Measurements from ENCODE around the gene ADARB2.

Gene ADARB2

DNA sequence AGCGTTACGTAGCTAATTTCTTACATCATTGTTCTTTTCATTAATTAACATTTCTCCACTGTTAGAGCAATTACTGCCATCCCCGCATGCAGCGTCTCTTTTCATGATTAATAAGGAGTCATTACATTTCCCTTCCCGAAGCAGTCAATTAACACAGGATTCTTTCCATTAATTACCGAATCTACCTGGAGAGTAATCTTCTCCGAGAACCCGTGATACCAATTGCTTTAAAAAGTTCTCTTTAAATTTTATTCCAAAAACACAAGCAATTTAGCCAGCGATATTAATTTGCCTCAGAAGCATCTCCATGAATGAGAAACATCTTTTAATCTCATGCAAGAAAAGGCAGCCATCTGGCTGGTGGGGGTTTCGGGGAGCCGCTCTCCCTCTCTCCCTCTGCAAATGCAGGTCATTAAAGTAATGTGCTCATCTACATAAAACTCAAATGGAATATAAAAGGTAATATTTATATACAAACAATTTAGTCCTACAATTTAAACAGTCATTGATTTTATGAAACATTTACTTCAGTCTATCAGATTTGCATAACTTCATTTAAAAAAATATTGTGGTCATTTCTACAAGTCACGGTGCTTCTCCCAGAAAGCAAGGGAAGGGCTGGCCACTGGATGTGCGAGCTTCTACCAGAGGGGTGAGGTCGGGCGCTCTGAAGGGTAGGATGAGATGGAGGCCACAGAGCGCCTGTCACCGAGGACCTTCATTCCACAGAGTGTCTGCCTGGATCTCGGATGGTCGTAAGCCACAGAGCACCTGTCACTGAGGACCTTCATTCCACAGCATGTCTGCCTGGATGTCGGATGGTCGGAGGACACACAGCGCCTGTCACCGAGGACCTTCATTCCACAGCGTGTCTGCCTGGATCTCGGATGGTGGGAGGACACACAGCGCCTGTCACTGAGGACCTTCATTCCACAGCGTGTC is 536.2 kb downstream of the ADARB2 start:
- DNase-seq (ENCODE audit: low read depth in 2 of 2, low spot score in 1 of 2), result no peak

DNA sequence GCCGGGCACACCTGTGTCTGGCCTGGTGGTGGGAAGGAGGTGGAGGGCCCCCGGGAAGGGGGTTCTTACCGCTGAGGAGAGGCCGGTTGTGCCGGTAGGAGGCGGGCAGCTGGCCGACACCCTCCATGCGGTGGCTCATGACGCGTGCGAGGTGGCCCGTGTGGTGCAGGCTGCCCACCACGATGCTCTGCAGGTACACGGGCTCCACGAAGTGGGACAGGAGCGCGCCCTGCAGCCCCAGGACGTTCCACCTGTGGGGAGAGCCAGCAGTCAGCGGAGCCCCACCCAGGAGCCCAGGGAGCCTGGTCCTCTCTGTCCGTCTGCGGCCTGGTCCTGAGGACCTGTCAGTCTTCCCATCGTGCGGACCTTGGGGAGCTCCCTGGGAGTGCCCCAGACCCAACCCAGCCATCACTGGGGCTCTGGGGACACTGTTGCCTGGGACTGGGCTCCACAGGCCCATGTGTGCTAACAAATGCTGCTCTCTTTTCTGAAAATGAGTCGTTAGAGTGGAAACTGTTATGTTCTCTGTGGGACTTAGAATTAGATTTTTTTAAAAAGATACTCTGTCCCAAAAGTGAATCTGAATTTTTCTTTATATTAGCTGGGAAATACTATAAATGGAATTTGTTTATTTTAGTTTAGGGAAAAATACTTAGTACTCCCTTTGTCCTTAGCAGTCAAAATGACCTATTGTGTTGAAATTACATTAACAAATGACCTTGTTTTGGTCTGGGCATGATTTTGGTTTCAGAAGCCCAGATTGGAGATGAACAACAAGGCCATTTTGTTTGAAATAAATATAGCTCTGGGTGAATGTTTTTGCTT is 537.2 kb downstream of the ADARB2 start:
- no peak for DNase-seq (ENCODE audit: low read depth in 2 of 2, low spot score in 1 of 2)

DNA sequence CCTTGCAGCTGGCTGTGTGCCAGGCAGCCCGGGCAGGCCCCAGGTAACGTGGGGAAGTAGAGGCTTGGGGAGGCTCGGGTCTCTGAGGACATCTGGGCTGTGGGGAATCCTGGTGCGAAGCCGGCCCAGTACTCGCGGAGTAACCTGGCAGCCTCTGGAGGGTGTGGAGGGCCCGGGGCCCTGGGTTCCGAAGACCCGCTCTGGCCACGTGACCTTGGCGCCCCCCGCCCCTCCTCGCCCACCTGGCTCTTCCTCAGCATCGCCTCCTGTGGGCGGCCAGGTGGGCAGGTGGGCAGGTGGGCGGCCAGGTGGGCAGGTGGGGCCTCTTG is 538.0 kb downstream of the ADARB2 start:
- DNase-seq (ENCODE audit: low read depth in 2 of 2, low spot score in 1 of 2), result no peak

DNA sequence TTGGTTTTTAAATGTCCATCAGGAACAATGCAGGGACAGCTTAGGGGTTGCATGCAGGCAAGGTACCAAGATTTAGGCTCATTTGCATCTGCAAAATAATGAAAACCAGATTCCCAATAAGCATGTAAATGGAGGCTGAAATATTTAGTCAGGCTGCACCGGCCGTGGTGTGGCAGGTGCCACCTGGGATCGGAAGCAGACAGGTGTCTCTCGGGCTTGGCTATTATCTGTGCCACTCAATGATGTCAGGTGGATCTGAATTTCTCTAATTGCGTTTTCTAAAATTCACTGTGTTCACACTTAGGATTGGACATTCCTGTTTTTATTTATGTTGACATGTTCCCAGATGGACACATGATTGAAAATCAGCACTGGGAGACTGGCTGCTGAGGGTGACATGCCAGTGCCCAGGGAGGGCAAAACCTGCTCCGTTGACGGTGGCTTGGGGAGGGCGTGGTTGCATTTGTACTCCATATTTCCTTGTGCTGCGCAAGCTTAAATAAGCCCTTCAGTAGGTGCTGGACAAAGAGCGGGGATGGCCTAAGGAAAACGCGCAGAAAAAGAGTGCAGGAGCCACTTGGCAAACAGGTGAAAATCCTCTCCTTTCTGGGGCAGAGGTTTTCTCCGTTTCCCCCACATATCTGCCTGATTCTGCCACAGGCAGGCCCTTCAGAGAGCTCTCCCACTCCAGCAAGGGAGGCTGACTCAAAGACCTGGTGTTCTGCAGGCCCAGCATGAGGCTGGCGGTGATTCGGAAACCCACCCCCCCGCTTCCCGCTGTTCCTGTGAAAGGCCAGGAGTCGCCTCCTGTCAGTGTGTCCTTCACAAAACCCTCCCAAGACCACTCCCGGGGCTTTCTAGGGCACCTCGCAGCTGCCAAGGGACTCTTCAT is 538.6 kb downstream of the ADARB2 start:
- DNase-seq (ENCODE audit: low read depth in 2 of 2, low spot score in 1 of 2), result no peak

DNA sequence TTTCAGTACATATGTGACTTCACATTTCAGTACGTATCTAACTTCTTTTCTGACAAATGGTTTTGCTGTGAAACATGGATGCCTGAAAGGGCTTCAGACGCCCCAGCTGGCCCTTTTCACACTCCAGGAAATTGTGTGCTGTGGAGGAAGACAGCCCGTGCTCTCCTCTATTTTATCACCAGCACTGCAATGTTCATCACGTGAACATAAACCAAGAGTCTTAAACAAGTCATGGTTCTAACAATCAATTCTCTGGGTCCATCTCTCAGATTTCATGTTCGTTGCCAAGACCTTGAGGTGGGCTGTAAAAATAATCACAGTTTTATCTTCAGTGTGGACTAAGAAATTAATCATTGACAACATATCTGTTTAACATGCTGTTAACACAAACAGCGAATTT is 539.9 kb downstream of the ADARB2 start:
- no peak for DNase-seq (ENCODE audit: low read depth in 2 of 2, low spot score in 1 of 2)

DNA sequence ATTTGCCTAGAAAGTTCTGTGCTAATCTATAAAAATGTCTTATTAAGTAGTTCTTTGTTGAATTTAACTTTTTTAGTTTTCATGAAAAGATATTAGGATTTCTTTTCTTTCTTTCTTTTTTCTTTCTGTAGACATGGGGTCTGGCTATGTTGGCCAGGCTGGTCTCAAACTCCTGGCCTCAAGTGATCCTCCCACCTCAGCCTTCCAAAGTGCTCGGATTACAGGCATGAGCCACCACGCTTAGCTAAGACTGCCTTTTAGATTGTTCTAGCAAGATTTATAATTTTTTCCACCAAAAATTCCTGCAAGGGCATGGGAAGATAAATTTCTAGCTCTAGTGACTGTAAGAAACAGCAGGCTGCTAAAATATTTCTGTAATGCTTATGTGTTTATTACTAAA is 540.7 kb downstream of the ADARB2 start:
- DNase-seq (ENCODE audit: low read depth in 2 of 2, low spot score in 1 of 2), result no peak

DNA sequence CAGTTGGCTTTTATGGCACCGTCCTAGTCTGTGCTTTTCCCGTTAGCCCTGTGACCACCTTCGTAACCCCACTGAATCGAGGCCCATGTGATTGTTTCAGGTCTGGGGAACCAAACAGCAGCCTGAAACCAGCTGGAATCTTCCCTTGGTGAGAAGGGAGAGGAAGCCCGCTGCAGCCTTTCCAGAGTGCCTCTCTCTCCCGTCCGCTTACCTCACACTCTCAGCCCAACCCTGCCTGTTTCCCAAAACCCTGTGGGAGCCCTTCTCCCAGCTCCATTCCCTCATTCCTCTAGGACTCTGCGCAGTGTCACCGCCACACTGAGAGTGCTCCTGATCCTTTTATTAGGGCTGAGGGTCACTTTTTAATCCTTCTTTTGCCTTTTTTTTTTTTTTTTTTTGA is 541.5 kb downstream of the ADARB2 start:
- DNase-seq (ENCODE audit: low read depth in 2 of 2, low spot score in 1 of 2), result no peak

DNA sequence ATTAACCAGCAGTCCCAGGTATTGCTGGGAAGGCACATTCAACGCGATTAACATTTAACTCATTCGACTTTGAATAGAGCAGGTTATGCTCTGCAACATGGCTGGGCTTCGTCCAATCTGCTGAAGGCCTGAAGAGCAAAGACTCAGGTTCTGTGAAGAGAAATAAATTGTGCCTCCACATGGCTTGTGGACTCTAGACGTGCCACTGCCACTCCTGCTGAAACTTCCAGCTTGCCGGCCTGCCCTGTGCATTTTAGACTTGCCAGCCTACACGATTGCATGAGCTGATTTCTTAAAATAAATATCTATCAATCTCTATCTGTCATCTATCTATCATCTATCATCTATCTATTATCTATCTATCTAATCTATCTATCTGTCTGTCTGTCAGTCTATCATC is 543.2 kb downstream of the ADARB2 start:
- no peak for DNase-seq (ENCODE audit: low read depth in 2 of 2, low spot score in 1 of 2)

DNA sequence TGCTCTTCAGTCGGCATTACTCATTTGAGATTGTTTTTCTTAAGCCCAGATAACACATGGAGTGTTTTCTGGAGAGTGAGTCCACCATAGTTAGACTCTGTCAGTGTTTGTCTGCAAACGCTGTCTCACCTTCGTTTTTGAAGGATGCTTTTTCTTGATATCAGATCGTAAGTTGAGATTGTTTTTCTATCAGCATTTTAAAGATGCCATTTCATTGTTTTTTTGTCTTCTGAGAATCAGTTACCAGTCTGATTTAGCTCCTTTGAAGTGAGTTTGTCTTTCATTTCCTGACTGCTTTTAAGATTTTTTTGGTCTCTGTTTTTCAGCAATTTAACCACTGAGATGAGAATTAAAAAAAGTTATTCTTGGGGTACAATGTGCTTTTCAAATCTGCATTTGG is 543.8 kb downstream of the ADARB2 start:
- DNase-seq (ENCODE audit: low read depth in 2 of 2, low spot score in 1 of 2), result no peak

DNA sequence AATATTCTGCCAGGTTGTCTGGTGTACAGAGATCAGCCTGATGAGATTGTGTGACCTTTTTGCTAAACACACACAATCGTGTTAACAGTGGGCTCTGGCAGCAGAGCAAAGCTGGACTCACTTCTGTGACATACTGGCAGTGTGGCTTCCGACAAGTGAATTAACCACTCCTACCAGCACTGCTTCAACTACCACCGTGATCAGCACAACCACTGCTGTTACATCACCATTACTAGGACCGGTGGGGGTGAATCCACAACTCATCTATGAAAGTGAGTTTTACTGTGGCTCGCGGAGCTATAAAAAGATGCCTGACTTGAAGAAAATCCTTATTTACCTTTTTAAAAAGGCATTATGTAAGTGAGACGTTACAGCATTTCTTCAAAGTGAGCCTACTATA is 545.6 kb downstream of the ADARB2 start:
- no peak for DNase-seq (ENCODE audit: low read depth in 2 of 2, low spot score in 1 of 2)

DNA sequence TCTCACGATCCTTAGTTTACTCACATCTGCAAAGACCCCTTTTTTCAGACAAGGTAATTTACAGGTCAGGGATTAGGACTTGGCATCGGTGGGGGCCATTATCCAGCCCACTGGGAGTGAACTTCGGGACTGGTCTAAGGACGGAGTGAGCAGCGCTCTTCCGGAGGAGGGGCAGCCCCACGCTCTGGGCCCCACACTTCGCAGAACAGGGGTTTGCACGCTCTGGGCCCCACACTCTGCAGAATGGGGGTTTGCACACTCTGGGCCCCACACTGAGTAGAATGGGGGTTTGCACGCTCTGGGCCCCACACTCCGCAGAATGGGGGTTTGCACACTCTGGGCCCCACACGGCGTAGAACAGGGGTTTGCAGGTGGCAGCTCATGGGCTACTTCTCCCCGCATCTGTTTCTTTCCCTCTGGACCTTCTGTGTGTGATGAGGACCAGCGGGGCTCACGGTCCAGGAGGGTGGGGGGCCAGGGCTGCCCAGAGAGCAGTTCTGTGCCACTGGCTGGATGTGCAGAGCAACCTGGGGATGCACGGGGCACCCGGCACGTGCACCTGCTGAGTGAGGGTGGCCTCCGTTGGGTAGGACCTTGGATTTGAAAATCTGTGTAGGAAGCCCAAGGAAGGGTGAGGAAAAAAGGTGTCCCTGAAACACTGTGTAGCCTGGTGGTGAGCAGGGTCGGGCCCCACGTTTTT is 546.4 kb downstream of the ADARB2 start:
- no peak for DNase-seq (ENCODE audit: low read depth in 2 of 2, low spot score in 1 of 2)

DNA sequence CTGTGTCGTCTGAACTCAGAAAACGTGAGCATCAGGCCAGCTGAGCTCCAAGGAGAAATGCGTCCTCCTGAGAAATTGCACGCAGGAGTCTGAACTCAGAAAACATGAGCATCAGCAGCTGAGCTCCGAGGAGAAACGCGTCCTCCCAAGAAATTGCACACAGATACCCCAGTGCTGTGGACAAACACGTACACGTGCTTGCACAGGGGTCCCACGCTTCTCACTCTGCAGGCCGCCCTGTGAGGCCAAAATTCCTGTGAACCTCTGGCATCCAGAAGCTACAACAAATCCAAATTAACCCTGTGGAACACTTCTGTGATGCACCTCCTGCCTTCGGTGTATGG is 547.3 kb downstream of the ADARB2 start:
- no peak for DNase-seq (ENCODE audit: low read depth in 2 of 2, low spot score in 1 of 2)

DNA sequence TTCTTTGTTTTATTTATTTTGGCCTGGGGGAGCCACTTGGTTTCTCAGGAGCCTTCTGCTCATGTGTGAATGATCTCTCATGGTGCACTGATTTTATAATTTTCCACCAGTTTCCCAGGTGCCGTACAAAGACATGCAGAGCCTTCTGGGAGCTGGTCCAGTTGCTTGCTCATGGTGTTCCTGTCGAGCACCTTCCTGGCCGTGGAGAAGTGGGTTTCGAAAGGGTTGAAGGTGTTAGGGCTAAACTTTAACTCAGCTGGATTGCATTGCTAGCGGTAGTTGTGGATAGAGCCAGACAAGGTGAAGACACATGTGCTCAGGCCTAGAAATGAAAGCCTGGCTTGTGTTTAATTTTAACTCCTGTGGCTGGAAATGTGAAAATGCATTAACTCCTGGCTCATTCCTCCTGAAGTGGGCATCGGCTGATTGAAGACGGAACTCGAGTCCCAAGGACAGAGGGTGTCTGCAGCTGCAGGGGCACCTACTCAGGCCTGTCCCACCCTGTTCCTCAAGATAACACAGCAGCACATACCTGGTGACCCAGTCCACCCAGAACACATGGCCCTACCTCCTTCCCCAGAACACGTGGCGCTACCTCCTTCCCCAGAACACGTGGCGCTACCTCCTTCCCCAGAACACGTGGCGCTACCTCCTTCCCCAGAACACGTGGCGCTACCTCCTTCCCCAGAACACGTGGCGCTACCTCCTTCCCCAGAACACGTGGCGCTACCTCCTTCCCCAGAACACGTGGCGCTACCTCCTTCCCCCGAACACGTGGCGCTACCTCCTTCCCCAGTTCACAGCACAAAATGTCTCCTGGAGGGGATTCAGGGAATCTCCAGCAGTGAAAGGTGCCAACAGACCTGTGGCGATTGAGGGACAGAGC is 547.9 kb downstream of the ADARB2 start:
- DNase-seq (ENCODE audit: low read depth in 2 of 2, low spot score in 1 of 2), result no peak

DNA sequence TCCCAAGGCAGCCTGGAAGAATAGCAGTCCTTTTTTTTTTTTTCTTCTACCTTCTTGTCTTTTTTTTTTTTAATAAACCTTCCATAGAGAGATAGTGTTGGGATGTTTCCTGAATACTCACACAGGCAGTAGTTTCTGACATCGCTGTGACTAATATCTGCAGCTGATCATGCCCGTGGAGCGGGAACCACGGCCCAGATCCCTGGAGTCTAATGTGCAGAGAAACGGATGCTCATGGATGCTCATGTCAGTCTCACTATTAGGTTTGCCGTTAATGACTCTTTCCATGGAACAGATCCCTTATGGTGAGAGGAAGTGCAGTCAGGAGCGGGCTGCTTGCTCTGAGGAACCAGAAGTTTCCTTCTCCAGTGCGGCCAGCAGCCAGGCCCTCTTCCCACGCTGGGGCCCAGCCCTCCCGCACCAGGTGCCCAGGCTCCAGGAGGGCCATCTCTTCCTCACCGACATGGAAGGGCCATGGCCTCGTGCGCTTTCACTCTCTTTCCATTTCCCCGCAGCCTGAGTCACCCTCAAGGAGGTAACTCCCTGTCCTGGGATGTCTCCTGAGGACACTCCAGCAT is 548.7 kb downstream of the ADARB2 start:
- no peak for DNase-seq (ENCODE audit: low read depth in 2 of 2, low spot score in 1 of 2)

DNA sequence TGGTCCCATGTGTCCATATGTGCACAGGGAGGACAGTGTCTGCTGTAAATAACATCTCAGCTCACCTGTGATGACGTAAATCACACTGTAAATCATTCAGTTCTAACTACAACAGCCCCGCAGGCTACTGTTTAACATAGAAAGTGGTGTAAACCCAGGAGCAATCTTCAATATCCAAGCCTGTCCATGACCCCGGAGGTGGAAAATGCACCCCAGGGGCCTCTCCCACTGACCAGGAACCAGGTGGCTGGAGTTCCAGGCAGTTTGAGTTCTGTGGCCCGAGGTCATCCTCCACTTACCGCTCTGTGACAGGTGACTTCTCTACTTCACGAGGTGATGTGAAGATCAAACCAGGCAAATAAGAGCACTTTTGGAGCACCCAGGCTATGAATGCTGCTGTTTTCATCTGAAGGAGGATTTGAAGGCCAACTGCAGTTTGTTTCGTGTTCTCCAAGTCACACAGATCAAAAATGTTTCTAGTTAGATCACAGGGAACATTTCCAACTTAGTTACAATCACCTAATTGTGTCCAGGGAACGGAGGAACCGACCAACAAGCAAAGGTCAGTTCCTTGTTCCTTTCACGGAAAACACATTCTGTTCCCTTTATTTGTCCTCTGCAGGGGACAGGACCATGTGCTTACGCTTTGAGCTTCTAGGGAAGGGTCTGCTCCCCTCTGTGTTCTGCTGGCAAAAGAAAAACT is 549.3 kb downstream of the ADARB2 start:
- DNase-seq (ENCODE audit: low read depth in 2 of 2, low spot score in 1 of 2), result no peak

DNA sequence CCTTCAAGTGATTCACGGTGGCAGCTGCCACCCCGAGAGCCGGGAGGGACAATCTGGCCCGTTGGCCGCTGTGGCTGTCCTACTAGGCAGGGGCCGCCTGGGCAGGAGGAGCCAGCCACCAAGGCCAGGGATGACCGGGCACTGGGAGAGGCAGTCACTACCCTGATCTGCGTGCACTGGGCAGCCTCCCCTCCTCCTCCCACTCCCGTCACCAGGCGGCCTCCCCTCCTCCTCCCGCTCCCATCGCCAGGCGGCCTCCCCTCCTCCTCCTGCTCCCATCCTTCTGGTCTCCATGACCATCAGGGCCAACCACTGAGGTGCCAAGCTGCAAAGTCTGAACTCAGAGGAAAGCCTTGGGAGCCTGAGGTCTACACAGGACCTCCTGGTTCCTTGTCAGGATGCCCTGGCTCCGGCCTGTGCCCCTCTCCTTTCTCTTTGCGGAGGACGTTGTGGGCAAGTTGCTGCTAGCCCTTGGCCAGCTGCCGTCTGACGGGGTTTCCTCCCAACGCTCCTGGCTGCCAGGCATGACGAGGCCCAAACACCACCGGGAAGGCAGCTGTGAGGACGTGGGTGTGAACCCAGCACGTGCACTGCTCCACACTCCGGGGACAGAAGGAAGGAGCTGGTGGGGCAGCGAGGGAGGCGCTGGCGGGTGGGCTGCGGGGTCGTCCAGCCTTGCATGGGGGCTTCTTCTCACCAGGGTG is 550.0 kb downstream of the ADARB2 start:
- DNase-seq (ENCODE audit: low read depth in 2 of 2, low spot score in 1 of 2), result no peak

DNA sequence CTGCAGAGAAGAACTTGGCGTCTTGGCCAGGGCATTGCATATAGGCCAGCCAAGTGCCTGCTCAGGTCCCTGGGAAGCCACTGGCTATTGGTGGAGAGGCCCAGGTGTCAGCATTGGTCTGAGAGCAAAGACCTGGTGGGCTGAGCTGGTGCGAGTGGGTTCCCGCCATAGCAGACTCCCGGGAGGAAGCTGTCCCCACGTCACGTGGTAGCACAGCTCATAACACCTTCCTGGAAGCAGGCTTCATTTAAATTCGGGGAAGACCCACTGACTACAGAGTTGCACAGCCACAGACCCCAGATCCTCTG is 550.7 kb downstream of the ADARB2 start:
- DNase-seq (ENCODE audit: low read depth in 2 of 2, low spot score in 1 of 2), result no peak

DNA sequence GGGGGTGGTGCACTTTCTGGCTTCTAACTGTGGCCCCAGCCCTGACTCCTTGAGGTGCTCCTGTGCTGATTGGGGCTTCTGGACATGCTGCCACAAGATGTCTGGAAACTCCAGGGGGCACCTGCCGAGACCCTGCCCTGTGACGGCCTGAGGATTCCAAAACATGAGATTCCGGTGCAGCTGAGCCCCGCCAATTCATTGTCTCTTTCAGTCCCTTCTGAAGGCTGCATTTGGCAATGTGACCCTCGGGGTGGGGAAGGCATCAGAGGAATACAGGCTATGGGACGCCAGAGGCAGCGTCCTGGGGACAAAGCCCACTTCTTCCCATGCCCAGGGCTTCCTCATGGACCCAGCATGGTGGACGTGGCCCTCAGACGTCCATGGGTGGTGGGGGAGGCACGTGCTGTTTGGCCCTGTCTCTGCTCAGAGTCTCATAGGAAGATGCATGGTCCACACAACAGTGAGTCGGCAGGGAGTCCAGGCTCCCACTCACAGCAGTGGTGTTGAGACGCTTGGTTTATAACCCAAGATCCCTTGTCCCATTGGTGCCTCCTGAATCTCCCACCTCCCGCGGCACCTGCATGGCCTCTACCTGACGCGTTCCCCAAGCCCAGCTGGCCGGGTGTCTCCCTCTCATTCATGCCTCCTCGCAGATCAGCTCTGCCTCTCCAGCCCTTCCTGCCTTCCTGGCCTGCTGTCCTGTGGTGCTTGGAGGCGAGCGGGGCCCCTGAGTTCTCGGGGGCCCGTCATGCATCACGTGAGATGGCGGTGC is 551.2 kb downstream of the ADARB2 start:
- DNase-seq (ENCODE audit: low read depth in 2 of 2, low spot score in 1 of 2), result no peak
